CD8-positive, alpha-beta memory T cell (primary cell): Measurements from ENCODE around the gene TRIM44. TPM values are rescaled to one million over a fixed set of nuclear protein-coding genes. Genes with fewer than 3 reads are reported as not detected.

ENCODE experiments used
- CTCF ChIA-PET: fragments of 350-600 bp; sonication (Branson Sonifier 250); formaldehyde crosslinking; loops from one replicate; lab custom pipeline; 2021; ENCODE audit warnings: antibody characterized with exemption; lab: Charles Lee
- POLR2A ChIA-PET: fragments of 350-600 bp; sonication (Branson Sonifier 250); formaldehyde crosslinking; loops from one replicate; lab custom pipeline; 2021; ENCODE audit warnings: antibody characterized with exemption; lab: Charles Lee
- DNase-seq, 5 donors: peaks; one replicate each; pipeline versions ENCODE4 v3.0.0 to v3.0.0-alpha.2; 2020 to 2022; ENCODE audit warnings: mixed read lengths in 1 of 5
- H3K27ac ChIP-seq: one replicate; pipeline ENCODE4 v1.7.0; 2013; ENCODE audit warnings: low read depth, mild to moderate bottlenecking, low read length, moderate library complexity
- H3K27me3 ChIP-seq: 2 replicates; pipeline ENCODE4 v1.7.0; 2013; ENCODE audit warnings: low read length, mild to moderate bottlenecking; ENCODE audit not compliant: insufficient read depth, poor library complexity, severe bottlenecking
- H3K36me3 ChIP-seq: 2 replicates; pipeline ENCODE4 v1.7.0; 2013; ENCODE audit warnings: mild to moderate bottlenecking, low read length, moderate library complexity; ENCODE audit not compliant: insufficient read depth
- H3K4me1 ChIP-seq: 2 replicates; pipeline ENCODE4 v1.7.0; 2013; ENCODE audit warnings: mild to moderate bottlenecking, low read length, moderate library complexity; ENCODE audit not compliant: insufficient read depth
- H3K4me3 ChIP-seq: 2 replicates; pipeline ENCODE4 v1.7.0; 2013; ENCODE audit warnings: mild to moderate bottlenecking, low read length
- H3K9me3 ChIP-seq: 2 replicates; pipeline ENCODE4 v1.7.0; 2013; ENCODE audit warnings: mild to moderate bottlenecking, low read length
- H3K27ac Mint-ChIP-seq, 8 donors: one replicate each; pipeline ENCODE4 v1.8.0; 2020 to 2021; ENCODE audit warnings: mixed read lengths in 8 of 8, mild to moderate bottlenecking in 6 of 8, inconsistent platforms in 3 of 8, moderate library complexity in 3 of 8
- H3K27me3 Mint-ChIP-seq, 2 donors: one replicate each; pipeline ENCODE4 v1.8.0; 2020 to 2021; ENCODE audit warnings: mixed read lengths in 2 of 2, mild to moderate bottlenecking in 1 of 2, moderate library complexity in 1 of 2
- H3K36me3 Mint-ChIP-seq, 3 donors: one replicate each; pipeline ENCODE4 v1.8.0; 2020 to 2021; ENCODE audit warnings: mixed read lengths in 3 of 3, inconsistent platforms in 1 of 3, mild to moderate bottlenecking in 1 of 3
- H3K4me1 Mint-ChIP-seq, 3 donors: one replicate each; pipeline ENCODE4 v1.8.0; 2020 to 2021; ENCODE audit warnings: mixed read lengths in 3 of 3, inconsistent platforms in 1 of 3, mild to moderate bottlenecking in 1 of 3
- H3K4me3 Mint-ChIP-seq, 7 donors: one replicate each; pipeline ENCODE4 v1.8.0; 2020 to 2021; ENCODE audit warnings: mixed read lengths in 7 of 7, mild to moderate bottlenecking in 6 of 7, moderate library complexity in 4 of 7, inconsistent platforms in 2 of 7
- H3K9me3 Mint-ChIP-seq, 5 donors: one replicate each; pipeline ENCODE4 v1.8.0; 2020 to 2022; ENCODE audit warnings: mixed read lengths in 5 of 5, mild to moderate bottlenecking in 3 of 5, moderate library complexity in 2 of 5, inconsistent platforms in 1 of 5
- polyA plus RNA-seq: library from polyadenylated mRNA; unstranded; fragments of 300-500 nt; fragmentation: Illumina TruSeq; gene quantifications from one replicate; pipeline ENCODE4 v1.2.3, GENCODE V29; 2021
- total RNA-seq, 2 experiments: library from RNA; stranded (reverse); gene quantifications; one replicate each; pipeline ENCODE4 v1.2.3, GENCODE V29; 2021

TRIM44 gene
- total and polyA plus RNA-seq, 3 experiments from 2014 or later: 36.8 to 40.4 (median 40.4) TPM

DNA sequence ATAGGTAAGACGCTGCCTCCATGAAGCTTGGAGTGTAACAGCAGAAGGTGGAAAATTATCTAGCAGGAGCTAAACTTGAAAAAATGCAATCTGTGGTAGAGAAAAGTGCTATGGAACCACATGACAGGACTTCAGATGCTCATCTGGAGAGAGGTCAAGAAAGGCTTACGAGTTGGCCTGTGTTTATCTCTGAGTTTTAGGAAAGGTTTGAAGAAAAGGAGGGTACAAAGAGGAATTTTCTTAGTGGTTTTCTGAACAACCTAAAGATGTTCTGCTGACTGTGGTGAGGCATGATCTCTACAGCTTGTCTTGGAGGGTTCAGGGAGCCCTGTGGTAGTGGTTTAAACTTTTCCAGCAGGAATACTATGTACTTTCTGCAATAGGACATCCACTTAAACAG lies 36.1 kb upstream of the TRIM44 start:
- Histone ChIP-seq H3K36me3 (no peaks in the 10 kb centered on the region), H3K4me1 (no peaks in the 10 kb centered on the region), H3K9me3 (no peaks in the 10 kb centered on the region), H3K4me3 (no peak overlapping the region), H3K27me3 (peaks cover 25% of the 10 kb centered on the region), H3K27ac (no peak overlapping the region)
- Mint-ChIP-seq H3K27me3 (peaks cover 33 to 77% of the 10 kb centered on the region in 2 donors), H3K27ac (no peak overlapping the region), H3K4me1 (no peaks in the 10 kb centered on the region), H3K4me3 (no peak overlapping the region), H3K9me3 (no peaks in the 10 kb centered on the region), H3K36me3 (no peaks in the 10 kb centered on the region)
- ChIA-PET POLR2A (no interaction called here), CTCF (no interaction called here)
- no peak for DNase-seq

DNA sequence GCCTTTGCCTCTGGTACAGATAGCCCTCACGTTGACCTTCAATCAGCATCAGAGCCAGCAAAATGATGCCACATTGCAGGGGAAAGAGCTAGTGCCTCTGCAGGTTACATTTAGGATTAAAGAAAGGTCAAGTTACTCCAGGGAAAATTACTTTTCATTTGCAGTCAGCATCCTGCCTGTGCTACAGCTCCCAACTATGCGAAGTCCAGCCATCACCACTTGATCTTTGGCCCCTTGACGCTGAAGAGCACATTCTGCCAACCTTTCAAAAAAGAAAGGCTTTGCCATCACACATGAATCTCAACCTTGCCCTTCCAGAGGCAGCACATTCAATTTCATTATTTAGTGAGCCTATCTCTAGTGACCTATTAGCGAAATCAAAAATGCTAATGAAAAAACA lies 33.1 kb upstream of the TRIM44 start:
- H3K4me3 ChIP-seq: no peak overlapping the region
- no peak overlapping the region for H3K4me3 Mint-ChIP-seq
- H3K9me3 ChIP-seq: no peaks in the 10 kb centered on the region
- H3K4me1 ChIP-seq: no peaks in the 10 kb centered on the region
- H3K9me3 Mint-ChIP-seq: no peaks in the 10 kb centered on the region
- peaks cover 13% of the 10 kb centered on the region for H3K27me3 ChIP-seq
- peaks cover 38 to 65% of the 10 kb centered on the region in 2 donors for H3K27me3 Mint-ChIP-seq
- DNase-seq: no peak
- no peaks in the 10 kb centered on the region for H3K36me3 Mint-ChIP-seq
- no peaks in the 10 kb centered on the region for H3K4me1 Mint-ChIP-seq
- ChIA-PET CTCF (interaction anchor here (1.5 kb wide), 1 partner anchor 637 kb away, joined by 4 read pairs; no protein-coding TSS in a partner anchor), POLR2A (no interaction called here)
- H3K27ac ChIP-seq: no peak overlapping the region
- H3K36me3 ChIP-seq: no peaks in the 10 kb centered on the region
- peak overlapping the region in 1 of 8 donors; percentile 17 for H3K27ac Mint-ChIP-seq

DNA sequence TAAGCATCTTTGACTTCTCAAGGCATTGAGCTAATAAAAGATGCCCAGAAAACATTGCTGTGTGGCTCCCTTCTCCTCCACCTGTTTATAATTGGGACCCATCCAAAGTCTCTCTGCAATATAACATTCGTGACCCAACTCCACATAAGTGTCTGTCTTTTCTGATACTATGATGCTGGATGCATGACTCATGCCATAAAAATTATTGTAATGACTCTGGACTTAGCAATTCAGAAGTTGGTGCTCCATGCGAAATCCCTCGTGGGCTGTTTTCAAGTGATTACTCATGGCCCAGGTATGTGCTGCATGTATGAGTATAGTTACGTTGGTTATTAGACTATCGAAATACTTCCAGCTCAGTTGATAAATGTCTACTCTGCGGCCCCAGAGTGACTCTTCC lies 32.7 kb upstream of the TRIM44 start:
- no peak overlapping the region for H3K4me3 Mint-ChIP-seq
- Histone ChIP-seq H3K27me3 (peaks cover 13% of the 10 kb centered on the region), H3K36me3 (no peaks in the 10 kb centered on the region), H3K4me3 (no peak overlapping the region), H3K27ac (no peak overlapping the region), H3K4me1 (no peaks in the 10 kb centered on the region), H3K9me3 (no peaks in the 10 kb centered on the region)
- no peaks in the 10 kb centered on the region for H3K4me1 Mint-ChIP-seq
- ChIA-PET CTCF (no interaction called here), POLR2A (no interaction called here)
- no peak overlapping the region for H3K27ac Mint-ChIP-seq
- H3K27me3 Mint-ChIP-seq: peaks cover 38 to 65% of the 10 kb centered on the region in 2 donors
- no peaks in the 10 kb centered on the region for H3K36me3 Mint-ChIP-seq
- no peak for DNase-seq
- H3K9me3 Mint-ChIP-seq: no peaks in the 10 kb centered on the region

- no peaks in the 10 kb centered on the region for H3K9me3 Mint-ChIP-seq
- ChIA-PET CTCF (no interaction called here), POLR2A (no interaction called here)
- no peaks in the 10 kb centered on the region for H3K4me1 Mint-ChIP-seq
- H3K4me3 Mint-ChIP-seq: no peak overlapping the region
- no peak for DNase-seq
- Histone ChIP-seq H3K4me1 (no peaks in the 10 kb centered on the region), H3K9me3 (no peaks in the 10 kb centered on the region), H3K27ac (no peak overlapping the region), H3K36me3 (no peaks in the 10 kb centered on the region), H3K4me3 (no peak overlapping the region), H3K27me3 (peaks cover 13% of the 10 kb centered on the region)
- H3K36me3 Mint-ChIP-seq: no peaks in the 10 kb centered on the region
- no peak overlapping the region for H3K27ac Mint-ChIP-seq
- peaks cover 41 to 67% of the 10 kb centered on the region in 2 donors for H3K27me3 Mint-ChIP-seq
Measured at GRCh38 chr11:35631891-35632290, 30.7 kb upstream of the TRIM44 start.

DNA sequence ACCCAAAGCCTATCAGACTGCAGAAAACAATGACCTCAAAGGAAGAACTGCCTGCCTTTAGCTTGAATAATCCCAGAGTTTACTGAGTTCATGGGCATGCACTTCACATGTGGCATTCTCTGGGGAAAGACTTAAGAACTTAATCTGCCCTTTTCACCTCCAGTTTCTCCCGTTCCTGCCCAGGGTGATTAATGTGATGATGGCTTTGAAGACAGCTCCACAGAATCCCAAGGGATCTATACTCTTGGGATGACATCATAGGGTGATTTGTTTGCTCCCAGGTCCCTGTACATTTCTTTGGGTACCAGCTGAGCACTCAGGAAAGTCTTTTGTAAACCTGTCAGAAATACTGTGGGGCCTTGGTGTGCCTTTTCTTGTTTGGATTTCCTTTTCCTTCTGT lies 30.3 kb upstream of the TRIM44 start:
- Histone ChIP-seq H3K27me3 (peaks cover 13% of the 10 kb centered on the region), H3K36me3 (no peaks in the 10 kb centered on the region), H3K27ac (no peak overlapping the region), H3K9me3 (no peaks in the 10 kb centered on the region), H3K4me3 (no peak overlapping the region), H3K4me1 (no peaks in the 10 kb centered on the region)
- H3K4me3 Mint-ChIP-seq: no peak overlapping the region
- no peaks in the 10 kb centered on the region for H3K9me3 Mint-ChIP-seq
- no peak overlapping the region for H3K27ac Mint-ChIP-seq
- H3K4me1 Mint-ChIP-seq: no peaks in the 10 kb centered on the region
- no peaks in the 10 kb centered on the region for H3K36me3 Mint-ChIP-seq
- CTCF ChIA-PET: no interaction called here
- POLR2A ChIA-PET: no interaction called here
- peaks cover 40 to 66% of the 10 kb centered on the region in 2 donors for H3K27me3 Mint-ChIP-seq
- no peak for DNase-seq

- no peak for DNase-seq
- Mint-ChIP-seq H3K36me3 (no peaks in the 10 kb centered on the region), H3K4me1 (no peaks in the 10 kb centered on the region), H3K4me3 (no peak overlapping the region), H3K27ac (no peak overlapping the region), H3K9me3 (no peaks in the 10 kb centered on the region), H3K27me3 (peaks cover 33 to 64% of the 10 kb centered on the region in 2 donors)
- ChIA-PET CTCF (interaction anchor here (0.7 kb wide), 1 partner anchor 391 kb away, joined by 3 read pairs; no protein-coding TSS in a partner anchor), POLR2A (no interaction called here)
- Histone ChIP-seq H3K9me3 (no peaks in the 10 kb centered on the region), H3K27ac (no peak overlapping the region), H3K36me3 (no peaks in the 10 kb centered on the region), H3K4me1 (no peaks in the 10 kb centered on the region), H3K27me3 (peaks cover 13% of the 10 kb centered on the region), H3K4me3 (no peak overlapping the region)
Measured at GRCh38 chr11:35633827-35634423, 28.6 kb upstream of the TRIM44 start.

DNA sequence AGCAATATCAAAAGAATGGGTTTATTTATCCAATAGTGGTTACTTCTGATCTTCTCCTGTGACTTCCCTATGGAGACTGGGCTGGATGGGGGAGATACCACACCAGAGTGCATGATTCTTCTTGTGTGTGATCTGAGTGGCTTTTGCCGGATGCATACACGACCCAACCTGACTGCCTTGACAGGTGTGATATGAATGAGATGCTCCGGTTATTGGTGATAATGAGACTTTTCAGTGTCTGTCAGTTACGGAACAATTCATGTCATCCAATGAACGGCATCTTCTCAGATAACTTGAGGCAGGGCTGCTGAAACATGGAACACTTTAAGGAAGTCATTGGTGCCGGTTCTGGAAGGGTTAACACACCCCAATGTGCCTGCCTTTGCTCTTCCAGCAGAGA lies 26.6 kb upstream of the TRIM44 start:
- Histone ChIP-seq H3K9me3 (no peaks in the 10 kb centered on the region), H3K36me3 (no peaks in the 10 kb centered on the region), H3K27ac (no peak overlapping the region), H3K27me3 (no peaks in the 10 kb centered on the region), H3K4me3 (no peak overlapping the region), H3K4me1 (no peaks in the 10 kb centered on the region)
- Mint-ChIP-seq H3K9me3 (no peaks in the 10 kb centered on the region), H3K36me3 (no peaks in the 10 kb centered on the region), H3K4me1 (no peaks in the 10 kb centered on the region), H3K4me3 (no peak overlapping the region), H3K27ac (no peak overlapping the region), H3K27me3 (peaks cover 22 to 52% of the 10 kb centered on the region in 2 donors)
- no peak for DNase-seq
- ChIA-PET CTCF (interaction anchor here (1.0 kb wide), 1 partner anchor 186 kb away, joined by 3 read pairs; no protein-coding TSS in a partner anchor), POLR2A (no interaction called here)

DNA sequence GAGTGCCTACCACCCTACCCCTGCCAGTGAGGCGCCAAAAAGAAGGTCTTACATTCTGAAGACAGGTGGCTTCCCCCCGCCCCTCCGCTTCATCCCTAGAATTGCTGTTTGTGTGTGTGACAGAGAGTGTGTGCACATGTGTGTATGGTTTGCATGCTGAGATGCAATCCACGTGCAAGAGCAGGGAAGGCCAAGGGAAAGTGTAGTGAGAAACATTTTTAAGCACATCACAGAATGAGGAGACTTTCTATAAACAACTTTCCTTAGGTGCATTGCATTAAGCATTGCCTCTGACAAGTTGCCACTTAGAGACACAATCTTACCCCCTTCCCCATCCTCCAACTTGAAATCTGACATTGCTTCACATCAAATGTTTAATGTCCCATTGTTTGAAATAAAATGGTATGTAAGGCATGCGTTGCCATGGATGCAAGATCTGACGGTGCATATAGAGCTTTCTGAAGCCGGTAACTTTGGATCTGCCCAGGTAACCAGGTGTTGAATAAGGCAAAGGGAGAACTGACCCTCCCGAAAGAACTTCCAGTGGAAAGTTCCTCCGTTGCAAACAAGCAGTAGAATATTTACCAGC lies 22.9 kb upstream of the TRIM44 start:
- peaks cover 5 to 57% of the 10 kb centered on the region in 2 donors for H3K27me3 Mint-ChIP-seq
- ChIA-PET POLR2A (no interaction called here), CTCF (no interaction called here)
- H3K9me3 ChIP-seq: no peaks in the 10 kb centered on the region
- no peak overlapping the region for H3K27ac Mint-ChIP-seq
- no peak overlapping the region for H3K4me3 ChIP-seq
- no peaks in the 10 kb centered on the region for H3K36me3 ChIP-seq
- no peaks in the 10 kb centered on the region for H3K4me1 ChIP-seq
- no peaks in the 10 kb centered on the region for H3K36me3 Mint-ChIP-seq
- H3K27me3 ChIP-seq: no peaks in the 10 kb centered on the region
- no peaks in the 10 kb centered on the region for H3K9me3 Mint-ChIP-seq
- H3K27ac ChIP-seq: no peak overlapping the region
- no peak for DNase-seq
- no peaks in the 10 kb centered on the region for H3K4me1 Mint-ChIP-seq
- no peak overlapping the region for H3K4me3 Mint-ChIP-seq
